ENCODE data around the gene ABCC11.
"Not testable (repeated sequence)": the region's sequence is repeated elsewhere in the genome, so short reads cannot be mapped to it uniquely, and the experiment has no call there.

The ABCC11 gene

GRCh38 chr16:48176635-48177408, 70.5 kb downstream of the ABCC11 start:
- no peak overlapping the region for H3K4me3 ChIP-seq (replicated peaks; ENCODE audit: low read depth, low read length)
- DNase-seq (ENCODE audit: low read depth), result no peak
- no peak for TF ChIP-seq CTCF (IDR thresholded peaks at IDR 0.05; ENCODE audit: low read length, missing control alignments)

GRCh38 chr16:48173889-48174288, 73.5 kb downstream of the ABCC11 start:
- TF ChIP-seq CTCF (IDR thresholded peaks at IDR 0.05; ENCODE audit: low read length, missing control alignments), result no peak
- H3K4me3 ChIP-seq (replicated peaks; ENCODE audit: low read depth, low read length), result no peak overlapping the region
- no peak for DNase-seq (ENCODE audit: low read depth)

GRCh38 chr16:48172682-48173081, 74.7 kb downstream of the ABCC11 start:
- no peak for TF ChIP-seq CTCF (IDR thresholded peaks at IDR 0.05; ENCODE audit: low read length, missing control alignments)
- no peak for DNase-seq (ENCODE audit: low read depth)

GRCh38 chr16:48169896-48170295, 77.4 kb downstream of the ABCC11 start:
- TF ChIP-seq CTCF (IDR thresholded peaks at IDR 0.05; ENCODE audit: low read length, missing control alignments), result no peak
- DNase-seq (ENCODE audit: low read depth), result no peak
- H3K4me3 ChIP-seq (replicated peaks; ENCODE audit: low read depth, low read length), result no peak overlapping the region

More at GRCh38 chr16:48172682-48173081, 74.7 kb downstream of the ABCC11 start:
- no peak overlapping the region for H3K4me3 ChIP-seq (replicated peaks; ENCODE audit: low read depth, low read length)

GRCh38 chr16:48168075-48168474, 79.3 kb downstream of the ABCC11 start:
- H3K4me3 ChIP-seq (replicated peaks; ENCODE audit: low read depth, low read length), result no peak overlapping the region
- no peak for TF ChIP-seq CTCF (IDR thresholded peaks at IDR 0.05; ENCODE audit: low read length, missing control alignments)
- DNase-seq (ENCODE audit: low read depth), result no peak

GRCh38 chr16:48166617-48167016, 80.7 kb downstream of the ABCC11 start:
- not testable (repeated sequence) for DNase-seq (ENCODE audit: low read depth); H3K4me3 ChIP-seq (replicated peaks; ENCODE audit: low read depth, low read length)

- H3K4me3 ChIP-seq (replicated peaks; ENCODE audit: low read depth, low read length), result no peak overlapping the region
- DNase-seq (ENCODE audit: low read depth), result no peak
- TF ChIP-seq CTCF (IDR thresholded peaks at IDR 0.05; ENCODE audit: low read length, missing control alignments), result no peak
Measured at GRCh38 chr16:48165961-48166578, 81.3 kb downstream of the ABCC11 start.
